Gastroesophageal sphincter (tissue), 4 donors: ENCODE data around the gene SYTL3. TPM values are rescaled to one million over a fixed set of nuclear protein-coding genes. Genes with fewer than 3 reads are reported as not detected.

ENCODE experiments used
- ATAC-seq: fragments of 150-250 bp; one replicate; pipeline ENCODE4 v1.9.1; 2016; ENCODE audit warnings: mild to moderate bottlenecking, moderate library complexity
- H3K27ac ChIP-seq, 4 donors: fragments of 200-600 bp; sonication (generic) in 3 of 4; 1 replicate in 3 of 4; 2 replicates in 1 of 4; pipeline ENCODE4 v1.5.1; 2016 to 2019
- H3K27me3 ChIP-seq: fragments of 200-600 bp; sonication (generic); one replicate; pipeline ENCODE4 v1.5.1; 2019
- H3K36me3 ChIP-seq, 2 donors: fragments of 200-600 bp; sonication (generic); one replicate each; pipeline ENCODE4 v1.5.1; 2019; ENCODE audit warnings: control low read depth in 1 of 2
- H3K4me1 ChIP-seq, 3 donors: fragments of 200-600 bp; sonication (generic); 1 replicate in 2 of 3; 2 replicates in 1 of 3; pipeline ENCODE4 v1.5.1; 2016 to 2019; ENCODE audit warnings: control low read depth in 2 of 3
- H3K4me3 ChIP-seq, 2 donors: fragments of 200-600 bp; sonication (generic); one replicate each; pipeline ENCODE4 v1.5.1; 2019; ENCODE audit warnings: mild to moderate bottlenecking in 1 of 2, moderate library complexity in 1 of 2
- H3K9me3 ChIP-seq, 3 donors: fragments of 200-600 bp; sonication (generic); one replicate each; pipeline ENCODE4 v1.5.1; 2017 to 2019; ENCODE audit warnings: control low read depth in 2 of 3
- EP300 ChIP-seq: sonication (generic); formaldehyde crosslinking; IDR thresholded peaks from one replicate; pipeline ENCODE4 v1.6.1; 2017; ENCODE audit warnings: antibody characterized with exemption, mild to moderate bottlenecking
- POLR2A ChIP-seq, 2 donors: fragments of 450-650 bp; IDR thresholded peaks; one replicate each; pipeline ENCODE4 v1.6.1; 2017; ENCODE audit warnings: antibody characterized with exemption in 2 of 2, mild to moderate bottlenecking in 2 of 2, moderate library complexity in 1 of 2
- POLR2AphosphoS5 ChIP-seq: sonication (generic); formaldehyde crosslinking; IDR thresholded peaks from one replicate; pipeline ENCODE4 v1.6.1; 2017; ENCODE audit warnings: antibody characterized with exemption
- WGBS, 2 donors: methylation state at CpG; one replicate each; pipeline ENCODE4 v1.1.5; 2018; ENCODE audit warnings: low coverage in 1 of 2; 5-methylcytosine and 5-hydroxymethylcytosine counted together
- total RNA-seq, 4 donors: library from RNA; depleted of rRNA; stranded (reverse); fragments of >200 nt; gene quantifications; one replicate each; pipeline ENCODE4 v1.1.0, GENCODE V29; 2016
- TF ChIP-seq, protein P1 (sequence below), 4 experiments: fragments of 200-600 bp in 2 of 4; fragments of 450-650 bp in 2 of 4; sonication (generic) in 1 of 4; IDR thresholded peaks; one replicate each; pipeline ENCODE4 v1.5.1; 2017 to 2019; ENCODE audit warnings: antibody characterized with exemption in 4 of 4, mild to moderate bottlenecking in 2 of 4, moderate library complexity in 2 of 4

Gene SYTL3
- total RNA-seq, 4 donors from 2014 or later, result 1.9 to 5.9 (median 4.5) TPM

DNA sequence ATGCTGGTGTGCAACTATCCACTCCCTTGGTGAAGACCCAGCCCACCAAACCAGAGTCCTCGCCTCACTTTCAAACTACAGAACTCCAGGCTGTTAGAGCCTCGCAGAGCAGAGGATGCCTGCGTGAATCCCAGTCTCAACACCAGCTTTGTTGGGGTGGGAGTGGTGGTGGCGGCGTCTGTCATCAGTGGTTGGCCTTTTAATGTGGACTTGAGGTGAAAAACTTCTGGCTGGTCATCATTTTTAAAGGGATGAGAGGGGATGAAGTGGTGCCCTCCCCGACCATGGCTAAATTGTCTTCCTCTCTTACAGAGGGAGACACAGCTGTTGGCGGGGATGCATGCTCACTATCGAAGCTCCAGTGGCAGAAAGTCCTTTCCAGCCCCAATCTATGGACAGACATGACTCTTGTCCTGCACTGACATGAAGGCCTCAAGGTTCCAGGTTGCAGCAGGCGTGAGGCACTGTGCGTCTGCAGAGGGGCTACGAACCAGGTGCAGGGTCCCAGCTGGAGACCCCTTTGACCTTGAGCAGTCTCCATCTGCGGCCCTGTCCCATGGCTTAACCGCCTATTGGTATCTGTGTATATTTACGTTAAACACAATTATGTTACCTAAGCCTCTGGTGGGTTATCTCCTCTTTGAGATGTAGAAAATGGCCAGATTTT lies 114.5 kb downstream of the SYTL3 start:
- Histone ChIP-seq H3K36me3 (peaks cover 0 to 54% of the 10 kb centered on the region in 2 donors), H3K4me1 (peaks cover 0 to 21% (median 6%) of the 10 kb centered on the region in 3 donors), H3K27me3 (no peaks in the 10 kb centered on the region), H3K27ac (peak overlapping the region in 3 of 4 donors; percentile 55 to 70 (median 69)), H3K4me3 (no peak overlapping the region), H3K9me3 (no peaks in the 10 kb centered on the region)
- TF ChIP-seq, protein P1, sequence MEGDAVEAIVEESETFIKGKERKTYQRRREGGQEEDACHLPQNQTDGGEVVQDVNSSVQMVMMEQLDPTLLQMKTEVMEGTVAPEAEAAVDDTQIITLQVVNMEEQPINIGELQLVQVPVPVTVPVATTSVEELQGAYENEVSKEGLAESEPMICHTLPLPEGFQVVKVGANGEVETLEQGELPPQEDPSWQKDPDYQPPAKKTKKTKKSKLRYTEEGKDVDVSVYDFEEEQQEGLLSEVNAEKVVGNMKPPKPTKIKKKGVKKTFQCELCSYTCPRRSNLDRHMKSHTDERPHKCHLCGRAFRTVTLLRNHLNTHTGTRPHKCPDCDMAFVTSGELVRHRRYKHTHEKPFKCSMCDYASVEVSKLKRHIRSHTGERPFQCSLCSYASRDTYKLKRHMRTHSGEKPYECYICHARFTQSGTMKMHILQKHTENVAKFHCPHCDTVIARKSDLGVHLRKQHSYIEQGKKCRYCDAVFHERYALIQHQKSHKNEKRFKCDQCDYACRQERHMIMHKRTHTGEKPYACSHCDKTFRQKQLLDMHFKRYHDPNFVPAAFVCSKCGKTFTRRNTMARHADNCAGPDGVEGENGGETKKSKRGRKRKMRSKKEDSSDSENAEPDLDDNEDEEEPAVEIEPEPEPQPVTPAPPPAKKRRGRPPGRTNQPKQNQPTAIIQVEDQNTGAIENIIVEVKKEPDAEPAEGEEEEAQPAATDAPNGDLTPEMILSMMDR (IDR thresholded peaks at IDR 0.05), result no peak
- TF ChIP-seq POLR2AphosphoS5 (no peak), POLR2A (IDR thresholded peaks at IDR 0.05) (no peak), EP300 (no peak)
- no peak for ATAC-seq
- WGBS, 2 donors, result 100% methylated on average over 1 to 4 of the region's 14 CpGs

DNA sequence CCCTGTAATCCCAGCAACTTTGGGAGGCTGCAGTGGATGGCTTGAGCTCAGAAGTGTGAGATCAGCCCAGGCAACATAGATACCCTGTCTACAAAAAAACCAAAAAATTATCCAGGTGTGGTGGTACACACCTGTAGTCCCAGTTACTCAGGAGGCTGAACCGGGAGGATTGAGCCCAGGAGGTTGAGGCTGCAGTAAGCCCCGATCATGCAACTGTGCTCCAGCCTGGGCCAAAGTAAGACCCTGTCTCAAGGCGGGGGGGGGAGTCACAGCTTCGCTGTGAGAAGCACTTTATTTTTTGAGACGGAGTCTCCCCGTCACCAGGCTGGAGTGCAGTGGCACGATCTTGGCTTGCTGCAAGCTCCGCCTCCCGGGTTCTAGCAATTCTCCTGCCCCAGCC lies 115.1 kb downstream of the SYTL3 start:
- peaks cover 0 to 60% of the 10 kb centered on the region in 2 donors for H3K36me3 ChIP-seq
- 95% methylated on average over 4 of the region's 9 CpGs for WGBS, 2 donors
- H3K4me1 ChIP-seq, result peaks cover 0 to 21% (median 6%) of the 10 kb centered on the region in 3 donors
- TF ChIP-seq, protein P1 (IDR thresholded peaks at IDR 0.05), result no peak
- TF ChIP-seq EP300 (no peak), POLR2AphosphoS5 (no peak), POLR2A (IDR thresholded peaks at IDR 0.05) (no peak)
- H3K27me3 ChIP-seq, result no peaks in the 10 kb centered on the region
- no peak for ATAC-seq
- no peak overlapping the region for H3K4me3 ChIP-seq
- H3K9me3 ChIP-seq, result no peaks in the 10 kb centered on the region
- H3K27ac ChIP-seq, result no peak overlapping the region

DNA sequence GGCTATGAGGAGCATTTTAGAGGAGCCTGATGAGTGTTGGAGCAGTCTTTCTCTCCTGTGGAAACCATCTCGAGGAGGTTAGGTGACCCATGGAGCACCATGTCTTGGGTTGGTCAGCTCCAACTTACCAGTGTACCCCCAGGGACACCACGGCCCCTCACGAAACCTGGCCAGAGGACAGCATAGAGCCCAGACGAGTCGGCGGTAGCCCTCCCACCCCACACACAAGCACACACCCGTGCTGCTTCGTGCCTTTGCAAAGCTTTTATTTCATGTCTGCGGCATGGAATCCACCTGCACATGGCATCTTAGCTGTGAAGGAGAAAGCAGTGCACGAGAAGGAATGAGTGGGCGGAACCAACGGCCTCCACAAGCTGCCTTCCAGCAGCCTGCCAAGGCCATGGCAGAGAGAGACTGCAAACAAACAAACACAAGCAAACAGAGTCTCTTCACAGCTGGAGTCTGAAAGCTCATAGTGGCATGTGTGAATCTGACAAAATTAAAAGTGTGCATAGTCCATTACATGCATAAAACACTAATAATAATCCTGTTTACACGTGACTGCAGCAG lies 115.7 kb downstream of the SYTL3 start:
- H3K27me3 ChIP-seq, result no peaks in the 10 kb centered on the region
- 73 to 88% methylated on average over 1 to 9 of the region's 13 CpGs for whole genome bisulfite sequencing, 2 donors
- H3K4me3 ChIP-seq, result no peak overlapping the region
- no peaks in the 10 kb centered on the region for H3K9me3 ChIP-seq
- H3K4me1 ChIP-seq, result peaks cover 0 to 21% (median 6%) of the 10 kb centered on the region in 3 donors
- H3K27ac ChIP-seq, result no peak overlapping the region
- H3K36me3 ChIP-seq, result peaks cover 0 to 67% of the 10 kb centered on the region in 2 donors
- ATAC-seq, result no peak
- no peak for TF ChIP-seq POLR2AphosphoS5

DNA sequence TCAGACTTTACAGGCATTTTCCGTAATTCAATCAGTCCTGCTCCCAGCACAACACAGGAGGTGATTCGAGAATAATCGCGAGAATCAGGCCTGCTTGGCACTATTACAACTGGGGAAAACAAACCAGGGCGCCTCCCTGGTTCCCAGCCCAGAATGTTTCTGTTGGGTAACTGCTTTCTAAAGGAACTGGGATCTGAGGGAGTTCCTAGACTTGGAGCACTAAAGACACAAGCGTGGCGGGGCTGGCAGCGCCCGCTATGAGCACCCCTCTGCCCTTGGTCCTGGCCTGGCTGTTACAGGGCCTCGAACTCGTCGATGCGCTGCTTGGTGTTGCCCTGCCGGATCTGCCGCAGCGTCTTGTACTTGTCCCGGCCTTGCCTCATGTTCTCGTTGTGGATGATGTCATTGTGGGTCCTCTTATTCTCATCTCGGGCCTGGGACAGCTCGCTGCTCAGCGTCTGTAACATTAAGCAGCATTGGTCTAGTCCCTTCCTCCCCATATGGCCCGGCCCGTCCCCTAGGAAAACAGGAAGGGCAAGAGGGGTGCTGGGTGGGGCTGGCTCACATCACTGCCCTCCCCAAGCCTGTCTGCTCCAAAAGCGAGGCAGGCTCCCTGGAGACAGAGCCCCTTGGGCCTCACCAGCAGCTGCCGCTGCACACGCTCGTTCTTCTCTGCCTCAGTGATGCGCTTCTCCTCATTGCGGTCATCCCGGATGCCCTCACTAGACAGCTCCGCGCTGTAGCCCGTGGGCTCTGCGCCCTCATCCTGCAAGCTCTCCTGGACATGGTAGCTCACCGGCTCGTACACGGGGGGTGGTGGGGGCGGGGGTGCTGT lies 117.0 kb downstream of the SYTL3 start:
- TF ChIP-seq, protein P1 (IDR thresholded peaks at IDR 0.05), result no peak
- no peak for TF ChIP-seq EP300
- no peak for TF ChIP-seq POLR2AphosphoS5
- no peak for TF ChIP-seq POLR2A (IDR thresholded peaks at IDR 0.05)
- H3K27ac ChIP-seq, result peak overlapping the region in 2 of 4 donors; percentile 18 to 42
- peaks cover 0 to 79% of the 10 kb centered on the region in 2 donors for H3K36me3 ChIP-seq
- H3K27me3 ChIP-seq, result no peaks in the 10 kb centered on the region
- no peak for ATAC-seq
- 55 to 100% methylated on average over 2 to 6 of the region's 38 CpGs for WGBS, 2 donors
- H3K4me3 ChIP-seq, result no peak overlapping the region
- H3K4me1 ChIP-seq, result peaks cover 0 to 21% (median 6%) of the 10 kb centered on the region in 3 donors
- H3K9me3 ChIP-seq, result no peaks in the 10 kb centered on the region

DNA sequence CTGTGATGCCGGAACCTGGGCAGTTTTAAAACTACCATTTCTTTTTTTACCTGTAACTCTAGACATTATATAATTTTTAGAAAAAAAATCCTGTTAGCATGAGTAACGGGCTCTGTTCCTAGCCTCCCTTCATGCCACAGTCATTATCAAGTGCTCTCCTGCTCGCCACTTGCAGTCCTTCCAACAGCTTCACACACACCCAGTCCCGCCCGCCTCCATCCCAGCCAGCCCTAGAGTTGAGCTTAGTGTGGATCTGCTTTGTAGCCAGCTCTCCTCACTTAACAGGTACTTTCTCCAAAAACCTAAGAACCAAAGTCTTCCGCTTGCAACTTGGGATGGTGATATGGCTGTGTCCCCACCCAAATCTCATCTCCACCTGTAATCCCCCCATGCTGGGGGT lies 117.9 kb downstream of the SYTL3 start:
- 76 to 86% methylated on average over 3 to 5 of the region's 6 CpGs for WGBS, 2 donors
- H3K4me3 ChIP-seq, result no peak overlapping the region
- peaks cover 0 to 88% of the 10 kb centered on the region in 2 donors for H3K36me3 ChIP-seq
- TF ChIP-seq POLR2AphosphoS5, result no peak
- TF ChIP-seq POLR2A (IDR thresholded peaks at IDR 0.05), result no peak
- TF ChIP-seq, protein P1 (IDR thresholded peaks at IDR 0.05), result no peak
- no peak for TF ChIP-seq EP300
- H3K9me3 ChIP-seq, result no peaks in the 10 kb centered on the region
- H3K27me3 ChIP-seq, result no peaks in the 10 kb centered on the region
- H3K27ac ChIP-seq, result peak overlapping the region in 1 of 4 donors; percentile 42
- peaks cover 0 to 21% (median 6%) of the 10 kb centered on the region in 3 donors for H3K4me1 ChIP-seq
- no peak for ATAC-seq
